HG02571 (cell line): ENCODE results near the gene TAF3.

ENCODE experiments used
- ATAC-seq: cut with Tn5 transposase; IDR thresholded peaks from one replicate; pipeline ENCODE4 v1.9.1; 2021; ENCODE audit warnings: mild to moderate bottlenecking, moderate library complexity; ENCODE audit not compliant: unreplicated experiment

Gene TAF3

GRCh38 chr10:8054244-8054493 lies 235.9 kb downstream of the TAF3 start:
- peak; percentile 16 for ATAC-seq

GRCh38 chr10:8054494-8055407 lies 236.4 kb downstream of the TAF3 start, which contains the start of gene GATA3:
TSS of gene GATA3 (plus strand) at chr10:8054688. CDS start at chr10:8055656, 968 bp downstream.
- peak; percentile 41 for ATAC-seq

GRCh38 chr10:8055420-8056349 lies 237.4 kb downstream of the TAF3 start:
- no peak for ATAC-seq

- ATAC-seq, result no peak
These were observed 238.1 kb downstream of the TAF3 start for GRCh38 chr10:8056378-8056777.

GRCh38 chr10:8056871-8057331 lies 238.6 kb downstream of the TAF3 start:
- no peak for ATAC-seq

GRCh38 chr10:8057636-8058273 lies 239.4 kb downstream of the TAF3 start:
- ATAC-seq, result no peak

- no peak for ATAC-seq
These were observed 240.2 kb downstream of the TAF3 start for GRCh38 chr10:8058274-8059111.

- no peak for ATAC-seq
These were observed 241.1 kb downstream of the TAF3 start for GRCh38 chr10:8059191-8059936.

- peak; percentile 28 for ATAC-seq
These were observed 241.9 kb downstream of the TAF3 start for GRCh38 chr10:8060010-8060703.

- ATAC-seq, result no peak
These were observed 242.4 kb downstream of the TAF3 start for GRCh38 chr10:8060704-8061121.

GRCh38 chr10:8061274-8062211 lies 243.2 kb downstream of the TAF3 start:
- no peak for ATAC-seq

GRCh38 chr10:8063128-8063908 lies 245.0 kb downstream of the TAF3 start:
- ATAC-seq, result no peak

- no peak for ATAC-seq
These were observed 245.6 kb downstream of the TAF3 start for GRCh38 chr10:8063935-8064334.

- no peak for ATAC-seq
These were observed 246.1 kb downstream of the TAF3 start for GRCh38 chr10:8064436-8064835.

GRCh38 chr10:8065651-8066050 lies 247.3 kb downstream of the TAF3 start:
- no peak for ATAC-seq

- no peak for ATAC-seq
These were observed 247.8 kb downstream of the TAF3 start for GRCh38 chr10:8066124-8066523.
